Measurements from ENCODE around the gene CAMSAP3.

Gene CAMSAP3, protein sequence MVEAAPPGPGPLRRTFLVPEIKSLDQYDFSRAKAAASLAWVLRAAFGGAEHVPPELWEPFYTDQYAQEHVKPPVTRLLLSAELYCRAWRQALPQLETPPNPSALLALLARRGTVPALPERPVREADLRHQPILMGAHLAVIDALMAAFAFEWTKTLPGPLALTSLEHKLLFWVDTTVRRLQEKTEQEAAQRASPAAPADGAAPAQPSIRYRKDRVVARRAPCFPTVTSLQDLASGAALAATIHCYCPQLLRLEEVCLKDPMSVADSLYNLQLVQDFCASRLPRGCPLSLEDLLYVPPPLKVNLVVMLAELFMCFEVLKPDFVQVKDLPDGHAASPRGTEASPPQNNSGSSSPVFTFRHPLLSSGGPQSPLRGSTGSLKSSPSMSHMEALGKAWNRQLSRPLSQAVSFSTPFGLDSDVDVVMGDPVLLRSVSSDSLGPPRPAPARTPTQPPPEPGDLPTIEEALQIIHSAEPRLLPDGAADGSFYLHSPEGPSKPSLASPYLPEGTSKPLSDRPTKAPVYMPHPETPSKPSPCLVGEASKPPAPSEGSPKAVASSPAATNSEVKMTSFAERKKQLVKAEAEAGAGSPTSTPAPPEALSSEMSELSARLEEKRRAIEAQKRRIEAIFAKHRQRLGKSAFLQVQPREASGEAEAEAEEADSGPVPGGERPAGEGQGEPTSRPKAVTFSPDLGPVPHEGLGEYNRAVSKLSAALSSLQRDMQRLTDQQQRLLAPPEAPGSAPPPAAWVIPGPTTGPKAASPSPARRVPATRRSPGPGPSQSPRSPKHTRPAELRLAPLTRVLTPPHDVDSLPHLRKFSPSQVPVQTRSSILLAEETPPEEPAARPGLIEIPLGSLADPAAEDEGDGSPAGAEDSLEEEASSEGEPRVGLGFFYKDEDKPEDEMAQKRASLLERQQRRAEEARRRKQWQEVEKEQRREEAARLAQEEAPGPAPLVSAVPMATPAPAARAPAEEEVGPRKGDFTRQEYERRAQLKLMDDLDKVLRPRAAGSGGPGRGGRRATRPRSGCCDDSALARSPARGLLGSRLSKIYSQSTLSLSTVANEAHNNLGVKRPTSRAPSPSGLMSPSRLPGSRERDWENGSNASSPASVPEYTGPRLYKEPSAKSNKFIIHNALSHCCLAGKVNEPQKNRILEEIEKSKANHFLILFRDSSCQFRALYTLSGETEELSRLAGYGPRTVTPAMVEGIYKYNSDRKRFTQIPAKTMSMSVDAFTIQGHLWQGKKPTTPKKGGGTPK

DNA sequence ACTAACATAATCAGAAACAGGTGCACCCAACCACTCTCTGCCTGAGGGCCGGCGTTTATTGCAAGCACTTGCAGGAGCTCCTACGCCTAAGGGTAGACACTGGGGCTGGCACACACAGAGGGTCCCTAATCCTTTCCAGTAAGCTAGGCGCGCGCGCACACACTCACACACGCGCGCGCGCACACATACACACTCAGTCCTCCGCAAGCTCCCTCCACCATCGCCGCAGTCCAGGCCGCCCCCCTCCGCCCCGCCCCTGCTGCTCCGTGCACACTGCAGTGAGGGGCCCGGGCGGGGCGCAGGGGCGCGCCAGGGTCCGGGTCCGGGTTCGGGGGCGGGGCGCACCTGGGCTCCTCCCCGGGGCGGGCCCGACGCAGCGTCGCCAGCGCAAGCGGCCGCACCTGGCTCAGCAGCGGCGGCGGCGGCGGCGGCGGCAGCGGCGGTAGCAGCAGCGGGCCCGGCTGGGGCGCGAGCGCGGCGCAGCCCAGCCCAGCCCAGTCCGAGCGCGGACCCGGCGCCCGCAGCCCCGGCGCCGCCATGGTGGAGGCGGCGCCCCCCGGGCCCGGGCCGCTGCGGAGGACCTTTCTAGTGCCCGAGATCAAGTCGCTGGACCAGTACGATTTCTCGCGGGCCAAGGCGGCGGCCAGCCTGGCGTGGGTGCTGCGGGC lies at the start of gene CAMSAP3:
TSS of gene CAMSAP3 (plus strand) at position 398 of the 668 bp plus-strand sequence. CDS start at position 538, 140 bp downstream.
- TF ChIP-seq, protein P1, sequence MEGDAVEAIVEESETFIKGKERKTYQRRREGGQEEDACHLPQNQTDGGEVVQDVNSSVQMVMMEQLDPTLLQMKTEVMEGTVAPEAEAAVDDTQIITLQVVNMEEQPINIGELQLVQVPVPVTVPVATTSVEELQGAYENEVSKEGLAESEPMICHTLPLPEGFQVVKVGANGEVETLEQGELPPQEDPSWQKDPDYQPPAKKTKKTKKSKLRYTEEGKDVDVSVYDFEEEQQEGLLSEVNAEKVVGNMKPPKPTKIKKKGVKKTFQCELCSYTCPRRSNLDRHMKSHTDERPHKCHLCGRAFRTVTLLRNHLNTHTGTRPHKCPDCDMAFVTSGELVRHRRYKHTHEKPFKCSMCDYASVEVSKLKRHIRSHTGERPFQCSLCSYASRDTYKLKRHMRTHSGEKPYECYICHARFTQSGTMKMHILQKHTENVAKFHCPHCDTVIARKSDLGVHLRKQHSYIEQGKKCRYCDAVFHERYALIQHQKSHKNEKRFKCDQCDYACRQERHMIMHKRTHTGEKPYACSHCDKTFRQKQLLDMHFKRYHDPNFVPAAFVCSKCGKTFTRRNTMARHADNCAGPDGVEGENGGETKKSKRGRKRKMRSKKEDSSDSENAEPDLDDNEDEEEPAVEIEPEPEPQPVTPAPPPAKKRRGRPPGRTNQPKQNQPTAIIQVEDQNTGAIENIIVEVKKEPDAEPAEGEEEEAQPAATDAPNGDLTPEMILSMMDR (IDR thresholded peaks at IDR 0.05; ENCODE audit: control extremely low read depth, extremely low read depth, low read depth, missing control alignments) = no peak
- ChIA-PET CTCF (interaction anchor here (0.6 to 2.1 kb wide), 2 partner anchors 27 to 127 kb away, joined by 3 to 13 read pairs; no protein-coding TSS in a partner anchor), POLR2A (interaction anchor here (0.6 kb wide), 1 partner anchor 13 kb away, joined by 4 read pairs; no protein-coding TSS in a partner anchor)
- peak; percentile 79 for DNase-seq (ENCODE audit: extremely low spot score)

DNA sequence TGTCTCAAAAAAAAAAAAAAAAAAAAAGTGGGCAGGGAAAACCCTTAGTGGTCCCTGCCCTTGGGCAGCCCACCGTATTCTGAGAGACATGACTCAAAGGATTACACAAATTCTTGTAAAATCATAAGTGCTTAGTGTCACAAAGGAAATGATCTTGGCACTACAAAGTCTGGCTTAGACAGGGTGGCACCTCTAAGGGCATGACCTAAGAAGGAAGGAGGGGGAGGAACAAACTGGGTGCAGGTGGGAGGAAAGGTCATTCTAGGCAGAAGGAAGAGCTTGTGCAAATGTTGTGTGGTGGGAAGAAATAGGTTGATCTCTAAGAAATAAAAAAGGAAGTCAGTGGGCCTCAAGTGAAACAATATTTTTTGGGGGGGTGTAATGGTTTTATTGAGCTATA lies 49.8 kb upstream of the CAMSAP3 start:
- TF ChIP-seq, protein P1 (IDR thresholded peaks at IDR 0.05; ENCODE audit: control extremely low read depth, extremely low read depth, low read depth, missing control alignments) = no peak
- CTCF ChIA-PET = interaction anchor here (1.2 to 1.6 kb wide), 2 partner anchors 9 to 22 kb away, joined by 3 to 7 read pairs; no protein-coding TSS in a partner anchor
- POLR2A ChIA-PET = no interaction called here
- DNase-seq (ENCODE audit: extremely low spot score) = no peak

GRCh38 chr19:7547159-7547558 lies 48.5 kb upstream of the CAMSAP3 start:
- ChIA-PET POLR2A (no interaction called here), CTCF (interaction anchor here (1.6 kb wide), 1 partner anchor 21 kb away, joined by 7 read pairs; no protein-coding TSS in a partner anchor)
- DNase-seq (ENCODE audit: extremely low spot score) = no peak
- TF ChIP-seq, protein P1 (IDR thresholded peaks at IDR 0.05; ENCODE audit: control extremely low read depth, extremely low read depth, low read depth, missing control alignments) = no peak

DNA sequence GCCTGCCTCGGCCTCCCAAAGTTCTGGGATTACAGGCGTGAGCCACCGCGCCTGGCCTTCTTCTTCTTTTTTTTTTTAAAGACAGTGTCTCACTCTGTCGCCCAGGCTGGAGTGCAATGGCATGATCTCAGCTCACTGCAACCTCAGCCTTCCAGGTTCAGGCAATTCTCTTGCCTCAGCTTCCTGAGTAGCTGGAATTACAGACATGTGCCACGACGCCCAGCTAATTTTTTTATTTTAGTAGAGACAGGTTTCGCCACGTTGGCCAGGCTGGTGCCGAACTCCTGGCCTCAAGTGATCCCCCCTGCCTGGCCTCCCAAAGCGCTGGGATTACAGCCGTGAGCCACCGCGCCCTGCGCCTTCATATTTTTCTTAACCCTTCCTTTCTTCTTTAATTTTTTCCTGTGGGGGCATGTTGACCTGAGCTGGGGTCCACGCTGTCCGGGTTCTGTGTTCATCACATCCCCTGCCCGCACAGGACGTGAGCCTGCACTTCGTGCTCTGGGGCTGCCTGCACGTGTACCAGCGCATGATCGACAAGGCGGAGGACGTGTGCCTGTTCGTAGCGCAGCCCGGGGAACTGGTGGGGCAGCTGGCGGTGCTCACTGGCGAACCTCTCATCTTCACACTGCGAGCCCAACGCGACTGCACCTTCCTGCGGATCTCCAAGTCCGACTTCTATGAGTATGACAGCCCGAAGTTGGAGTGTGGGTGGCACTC lies 46.1 kb upstream of the CAMSAP3 start:
- POLR2A ChIA-PET = no interaction called here
- DNase-seq (ENCODE audit: extremely low spot score) = no peak
- TF ChIP-seq, protein P1 (IDR thresholded peaks at IDR 0.05; ENCODE audit: control extremely low read depth, extremely low read depth, low read depth, missing control alignments) = no peak
- CTCF ChIA-PET = interaction anchor here (2.2 kb wide), 1 partner anchor 19 kb away, joined by 10 read pairs; no protein-coding TSS in a partner anchor

DNA sequence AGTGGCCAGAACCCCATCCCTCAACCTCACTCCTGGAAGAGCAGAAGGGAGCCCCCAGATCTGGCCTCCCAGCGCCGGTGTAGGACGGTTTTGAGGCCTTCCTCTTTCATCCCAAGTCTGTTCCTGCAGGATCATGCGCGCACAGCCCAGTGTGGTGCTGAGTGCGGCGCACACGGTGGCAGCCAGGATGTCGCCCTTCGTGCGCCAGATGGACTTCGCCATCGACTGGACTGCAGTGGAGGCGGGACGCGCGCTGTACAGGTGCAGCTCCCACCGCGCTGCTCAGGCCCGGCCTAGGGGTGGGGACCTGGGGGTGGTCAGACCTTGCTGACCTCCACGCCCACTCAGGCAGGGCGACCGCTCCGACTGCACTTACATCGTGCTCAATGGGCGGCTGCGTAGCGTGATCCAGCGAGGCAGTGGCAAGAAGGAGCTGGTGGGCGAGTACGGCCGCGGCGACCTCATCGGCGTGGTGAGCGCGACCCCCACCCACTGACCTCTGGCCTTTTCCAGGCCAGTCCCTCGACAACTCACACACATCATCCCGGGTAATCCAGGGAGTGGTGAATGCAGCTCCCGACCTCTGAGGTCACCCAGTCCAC lies 45.4 kb upstream of the CAMSAP3 start:
- POLR2A ChIA-PET = no interaction called here

More for the DNA sequence above, 45.4 kb upstream of the CAMSAP3 start:
- no peak for DNase-seq (ENCODE audit: extremely low spot score)
- TF ChIP-seq, protein P1 (IDR thresholded peaks at IDR 0.05; ENCODE audit: control extremely low read depth, extremely low read depth, low read depth, missing control alignments) = no peak
- CTCF ChIA-PET = interaction anchor here (2.2 kb wide), 1 partner anchor 18 kb away, joined by 10 read pairs; no protein-coding TSS in a partner anchor
